NB4 (cell line): ENCODE measurements around the gene NT5DC4.

Experiments
- CTCF ChIP-seq: IDR thresholded peaks from one replicate; pipeline ENCODE4 v1.5.1; 2012; ENCODE audit warnings: low read depth, low read length
- MAX ChIP-seq: IDR thresholded peaks from 2 replicates; pipeline ENCODE4 v1.6.1; 2011; ENCODE audit warnings: low read depth, low read length
- POLR2A ChIP-seq: IDR thresholded peaks from 2 replicates; pipeline ENCODE4 v1.6.1; 2011; ENCODE audit warnings: mild to moderate bottlenecking; ENCODE audit not compliant: insufficient read length; ENCODE audit errors: extremely low read depth

GRCh38 chr2:112679484-112679883 lies 41.3 kb upstream of the NT5DC4 start:
- no peak for TF ChIP-seq MAX
- no peak for TF ChIP-seq POLR2A
- TF ChIP-seq CTCF, result no peak
